HG03565 (cell line): ENCODE measurements around the gene HMGXB4.

Experiments used
- ATAC-seq: cut with Tn5 transposase; IDR thresholded peaks from one replicate; pipeline ENCODE4 v1.9.1; 2021; ENCODE audit warnings: mild to moderate bottlenecking, moderate library complexity; ENCODE audit not compliant: unreplicated experiment

Gene HMGXB4

DNA sequence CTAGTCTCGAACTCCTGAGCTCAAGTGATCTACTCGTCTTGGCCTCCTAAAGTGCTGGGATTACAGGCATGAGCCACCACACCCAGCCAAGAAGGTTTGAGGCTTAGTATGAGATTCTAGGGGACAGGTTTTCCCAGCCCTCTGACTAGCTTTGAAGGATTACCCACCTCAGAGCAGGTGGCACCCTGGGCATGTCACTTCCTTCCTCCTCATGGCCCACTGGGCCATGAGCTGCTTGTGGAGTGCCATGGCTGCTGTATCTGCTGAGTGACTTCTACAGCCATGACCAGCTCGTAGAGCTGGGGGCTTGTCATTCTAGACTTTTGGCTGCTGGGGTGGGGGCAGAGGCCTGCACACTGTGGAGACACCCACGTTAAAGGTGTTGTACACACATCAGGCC is 67.5 kb downstream of the HMGXB4 start:
- no peak for ATAC-seq

DNA sequence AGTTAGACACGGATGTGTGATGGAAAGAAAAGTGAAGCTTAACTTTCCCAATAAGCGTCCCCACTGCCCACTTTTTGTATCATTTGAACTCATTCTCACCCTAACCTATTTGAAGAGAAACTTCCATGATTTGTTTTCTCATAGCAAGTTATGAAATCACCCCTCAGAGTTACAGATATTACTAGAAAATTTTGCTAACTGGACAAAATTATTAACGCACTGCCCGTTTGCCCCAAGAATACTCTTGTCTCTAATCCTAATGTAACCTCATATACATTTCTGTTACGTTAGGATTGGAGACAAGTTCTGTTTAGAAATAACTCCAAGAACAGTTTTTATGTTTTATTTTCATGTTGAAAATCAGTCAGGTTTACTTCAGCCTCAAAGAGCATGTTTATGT is 67.9 kb downstream of the HMGXB4 start:
- ATAC-seq: no peak

DNA sequence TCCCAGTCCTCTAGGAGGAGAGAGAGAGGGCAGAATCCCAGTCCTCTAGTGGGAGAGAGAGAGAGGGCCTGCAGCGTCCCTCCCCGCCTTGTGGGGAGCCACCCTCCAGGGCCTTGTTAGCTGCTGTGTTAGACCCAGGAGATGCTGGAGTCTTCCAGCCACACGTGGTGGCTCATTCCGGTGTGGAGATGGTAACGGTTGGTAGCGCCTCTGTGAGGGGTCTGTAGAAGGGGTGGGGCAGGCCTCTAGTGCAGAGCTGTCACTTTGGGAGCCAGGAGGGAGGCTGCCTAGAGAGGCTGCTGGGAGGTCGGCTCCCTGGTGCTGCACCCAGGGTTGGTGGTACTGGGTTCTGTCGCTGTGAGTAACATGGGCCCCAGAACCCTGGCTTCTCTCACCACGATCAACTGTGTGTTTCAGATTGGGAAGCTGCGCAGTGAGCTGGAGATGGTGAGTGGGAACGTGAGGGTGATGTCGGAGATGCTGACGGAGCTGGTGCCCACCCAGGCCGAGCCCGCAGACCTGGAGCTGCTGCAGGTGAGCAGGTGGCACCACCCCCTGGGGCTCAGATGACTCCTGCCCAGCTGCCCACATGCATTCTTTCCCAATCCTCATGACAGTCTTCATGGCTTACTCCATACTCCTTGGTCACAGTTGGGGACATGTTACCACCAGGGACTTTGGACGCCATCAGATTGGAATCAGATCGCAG is 69.7 kb downstream of the HMGXB4 start:
- no peak for ATAC-seq

DNA sequence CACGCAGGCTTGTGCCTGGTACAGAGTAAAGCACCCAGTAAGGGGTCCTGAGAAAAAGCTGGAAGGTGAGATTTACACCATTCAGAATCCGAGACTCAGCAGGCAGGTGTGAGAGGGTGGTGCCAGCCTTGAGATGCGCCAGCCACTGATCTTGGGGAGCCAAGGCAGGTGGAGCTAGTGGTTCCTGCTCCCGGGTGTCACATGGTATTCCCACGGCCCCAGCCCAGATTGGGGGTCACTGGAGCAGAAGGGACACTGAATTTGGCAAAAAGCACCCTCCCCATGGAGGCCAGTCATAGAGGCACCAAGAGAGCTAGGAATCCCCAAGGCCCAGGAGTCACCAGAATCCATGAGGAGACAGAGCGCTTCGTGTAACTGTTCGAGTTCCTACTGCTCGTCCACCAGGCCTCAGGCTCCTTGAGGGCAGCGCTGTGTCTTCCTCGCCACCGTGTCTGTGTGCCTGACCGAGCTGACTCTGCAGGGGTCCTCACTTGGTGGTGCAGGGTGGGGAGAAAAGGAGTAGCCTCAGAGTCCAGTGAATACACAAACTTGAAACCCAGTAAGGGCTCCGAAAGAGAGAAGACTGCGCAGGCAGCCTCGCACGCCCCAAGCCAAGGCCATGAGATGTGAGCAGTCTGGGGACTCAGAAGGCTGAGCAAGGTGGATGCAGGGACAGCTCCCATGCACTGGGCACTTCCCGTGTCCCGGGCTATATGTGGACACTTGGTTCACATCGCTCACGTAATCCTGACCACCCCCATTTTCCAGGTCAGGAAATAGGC is 70.6 kb downstream of the HMGXB4 start:
- ATAC-seq: no peak

DNA sequence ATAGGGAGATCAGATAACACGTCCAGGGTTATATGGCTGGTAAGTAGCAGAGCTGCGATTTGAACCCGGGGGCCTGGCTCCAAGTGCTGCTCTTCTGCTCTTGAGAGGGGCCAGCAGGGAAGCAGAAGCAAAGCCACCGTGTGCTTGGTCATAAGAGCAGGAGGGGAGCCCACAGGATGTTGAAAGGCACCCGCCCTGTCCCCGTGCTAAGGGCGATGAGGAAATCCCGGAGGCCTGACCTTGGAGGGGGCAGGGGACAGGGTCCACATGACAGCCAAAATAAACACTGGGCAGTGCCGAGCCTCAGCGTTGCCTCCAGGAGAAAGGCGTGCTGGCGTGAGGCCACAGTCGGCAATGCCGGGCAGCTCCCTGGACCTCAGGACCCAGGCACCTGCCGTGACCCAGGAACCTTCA is 71.2 kb downstream of the HMGXB4 start:
- no peak for ATAC-seq

DNA sequence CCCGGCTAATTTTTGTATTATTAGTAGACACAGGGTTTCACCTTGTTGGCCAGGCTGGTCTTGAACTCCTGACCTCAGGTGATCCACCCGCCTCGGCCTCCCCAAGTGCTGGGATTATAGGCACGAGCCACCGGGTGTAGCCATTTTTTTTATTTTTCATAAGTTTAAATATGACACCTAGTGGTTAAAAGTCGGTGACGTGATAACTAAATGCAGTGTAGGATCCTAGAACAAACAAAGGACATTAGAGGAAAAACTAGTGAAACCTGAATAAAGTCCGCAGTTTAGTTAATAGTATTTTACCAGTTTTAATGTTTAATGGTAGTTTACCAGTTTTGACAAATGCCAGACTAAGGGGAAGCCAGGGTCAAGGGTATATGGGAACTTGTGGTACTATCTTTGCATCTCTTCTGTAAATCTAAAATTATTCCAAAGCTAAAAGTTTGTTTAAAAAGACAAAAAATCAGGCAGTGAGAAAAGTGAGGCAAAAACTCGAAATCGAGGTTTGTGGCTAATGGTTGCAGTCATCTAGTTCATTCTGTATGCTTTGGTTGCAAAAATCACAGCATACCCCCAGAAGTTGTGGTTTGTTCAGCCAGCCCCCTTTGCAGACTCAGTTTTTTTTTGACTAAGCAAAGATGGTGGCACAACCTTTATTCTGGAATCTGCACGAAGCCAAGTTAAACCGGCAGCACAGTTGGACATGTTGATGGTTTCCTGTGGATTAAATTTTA is 72.0 kb downstream of the HMGXB4 start:
- ATAC-seq: no peak

DNA sequence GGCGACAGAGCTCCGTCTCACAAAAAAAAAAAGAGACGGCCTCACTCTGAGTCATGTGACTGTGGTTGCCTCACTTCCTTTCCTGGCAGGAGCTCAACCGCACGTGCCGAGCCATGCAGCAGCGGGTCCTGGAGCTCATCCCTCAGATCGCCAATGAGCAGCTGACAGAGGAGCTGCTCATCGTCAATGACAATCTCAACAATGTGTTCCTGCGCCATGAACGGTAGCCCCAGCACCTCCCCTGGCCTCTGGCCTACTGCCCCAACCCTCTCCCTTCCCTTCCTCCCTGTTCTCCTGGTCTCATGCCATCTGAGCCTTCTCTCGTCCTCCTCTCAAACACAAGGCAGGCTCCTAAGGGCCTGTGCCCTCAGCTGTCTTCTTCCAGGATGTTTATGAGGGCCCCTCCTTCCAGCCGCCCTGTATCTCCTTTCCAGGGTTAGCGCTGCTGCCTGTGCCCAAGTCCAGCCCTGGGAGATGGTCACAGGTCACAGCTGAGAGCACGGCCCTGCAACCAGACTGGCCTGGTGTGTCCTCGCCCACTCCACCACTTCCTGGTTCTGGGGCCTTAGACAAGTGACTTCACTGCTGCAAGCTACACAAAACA is 73.1 kb downstream of the HMGXB4 start:
- ATAC-seq: no peak

DNA sequence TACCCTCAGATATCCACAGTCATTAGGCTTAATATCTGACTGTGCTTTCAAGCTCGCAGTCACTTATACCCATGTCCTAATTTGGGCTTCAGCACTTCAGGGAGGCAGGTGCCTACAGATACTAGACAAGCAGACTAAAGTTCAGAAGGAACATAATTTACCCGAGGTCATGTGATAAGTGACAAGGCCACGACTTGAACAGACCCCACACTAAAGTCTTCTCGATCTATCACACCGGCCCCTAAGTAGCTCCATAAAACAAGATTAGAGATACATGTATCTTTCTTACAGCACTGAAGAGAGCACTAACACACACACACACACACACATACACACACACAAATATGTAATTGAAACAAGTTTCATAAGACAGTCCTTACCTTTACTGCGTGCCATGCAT is 75.0 kb downstream of the HMGXB4 start:
- ATAC-seq: no peak

DNA sequence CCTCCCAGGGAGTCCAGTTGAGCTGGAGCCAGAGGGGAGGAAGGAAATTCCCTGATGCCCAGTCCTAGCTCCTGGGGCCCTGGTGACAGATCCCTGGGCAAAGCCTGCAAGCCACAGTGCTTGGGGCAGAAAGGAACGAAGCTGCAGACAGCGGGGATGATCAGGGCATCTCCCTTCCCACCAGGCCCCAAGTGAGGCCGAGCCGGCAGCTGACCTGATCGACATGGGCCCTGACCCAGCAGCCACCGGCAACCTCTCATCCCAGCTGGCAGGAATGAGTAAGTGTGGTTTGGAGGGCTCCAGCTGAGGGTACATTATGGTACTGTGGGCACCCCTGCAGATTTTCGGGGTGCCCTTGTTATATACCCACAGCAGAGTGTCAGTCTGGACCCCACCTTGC is 75.9 kb downstream of the HMGXB4 start:
- no peak for ATAC-seq

DNA sequence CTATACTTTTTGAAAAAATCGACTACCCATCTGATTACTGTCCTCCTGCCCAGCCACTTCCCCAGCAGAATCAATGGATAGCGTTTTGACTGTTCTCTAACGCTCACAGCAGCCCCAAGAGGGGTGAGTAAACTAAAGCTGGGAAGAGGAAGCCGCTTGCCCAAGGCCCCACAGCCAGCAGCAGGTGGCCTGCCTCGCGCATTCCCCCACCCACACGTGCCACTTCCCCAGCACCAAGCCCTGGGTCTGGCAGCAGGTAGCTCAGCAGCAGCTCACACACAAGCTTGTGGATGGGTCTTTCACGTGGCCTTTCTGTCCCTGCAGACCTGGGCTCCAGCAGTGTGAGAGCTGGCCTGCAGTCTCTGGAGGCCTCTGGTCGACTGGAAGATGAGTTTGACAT is 76.7 kb downstream of the HMGXB4 start:
- ATAC-seq: no peak

DNA sequence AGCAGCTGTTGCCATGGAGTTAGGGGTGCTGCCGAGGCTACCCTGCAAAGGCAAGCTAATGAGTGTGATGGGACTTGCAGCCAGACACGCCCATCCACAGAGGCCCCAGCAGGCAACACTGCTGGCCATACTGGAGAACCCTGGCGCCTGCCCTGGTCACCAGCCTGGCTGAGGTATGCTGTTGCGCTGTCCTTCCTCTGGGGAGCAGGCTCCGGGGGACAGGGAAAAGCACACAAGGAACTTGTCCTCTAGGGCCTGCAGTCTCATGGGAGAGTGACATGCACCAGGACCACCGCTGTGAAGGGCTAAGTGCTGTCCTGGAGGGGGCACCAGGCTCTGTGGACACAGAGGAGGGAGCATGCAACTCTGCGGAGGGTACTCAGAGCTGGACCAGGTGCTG is 78.2 kb downstream of the HMGXB4 start:
- no peak for ATAC-seq

DNA sequence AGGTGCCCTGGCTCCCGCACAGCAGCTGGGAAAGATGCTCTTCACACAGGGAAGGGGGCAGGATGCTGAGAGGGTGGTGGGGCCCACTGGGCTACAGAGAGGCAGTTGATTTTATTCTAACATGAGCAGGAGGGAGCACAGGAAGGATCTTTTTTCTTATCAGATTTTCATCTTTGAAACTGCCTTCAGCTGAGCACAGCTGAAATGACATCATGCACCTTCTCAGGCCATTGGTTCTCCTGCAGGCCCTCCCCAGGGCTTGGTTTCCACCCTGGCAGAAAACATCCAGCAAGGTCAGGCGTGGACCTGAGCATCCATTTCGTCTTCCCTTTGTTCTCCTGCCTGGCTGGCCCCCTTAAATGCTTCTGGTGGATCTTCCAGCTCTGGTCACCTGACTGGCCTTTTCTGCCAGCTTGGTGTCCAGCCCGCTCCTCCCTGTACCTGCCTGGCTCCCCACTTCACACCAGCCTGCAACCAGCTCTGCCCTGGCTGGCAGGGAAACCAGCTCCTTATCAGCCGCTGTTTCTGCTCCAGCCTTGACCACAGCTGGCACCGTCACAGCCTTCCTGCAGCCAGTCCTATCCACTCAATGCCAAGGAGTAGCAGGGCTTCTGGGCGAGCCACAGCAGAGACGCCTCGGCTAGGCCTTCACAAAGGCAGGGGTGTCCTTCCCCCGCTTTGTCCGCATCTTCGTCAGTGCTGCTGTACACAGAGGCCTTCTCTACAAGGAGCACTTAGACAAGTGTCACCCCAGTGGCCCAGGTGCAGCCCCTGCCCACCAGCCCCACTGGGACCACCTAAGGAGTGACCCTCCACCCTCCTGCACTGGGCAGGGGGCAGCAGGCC is 78.9 kb downstream of the HMGXB4 start:
- ATAC-seq: no peak

DNA sequence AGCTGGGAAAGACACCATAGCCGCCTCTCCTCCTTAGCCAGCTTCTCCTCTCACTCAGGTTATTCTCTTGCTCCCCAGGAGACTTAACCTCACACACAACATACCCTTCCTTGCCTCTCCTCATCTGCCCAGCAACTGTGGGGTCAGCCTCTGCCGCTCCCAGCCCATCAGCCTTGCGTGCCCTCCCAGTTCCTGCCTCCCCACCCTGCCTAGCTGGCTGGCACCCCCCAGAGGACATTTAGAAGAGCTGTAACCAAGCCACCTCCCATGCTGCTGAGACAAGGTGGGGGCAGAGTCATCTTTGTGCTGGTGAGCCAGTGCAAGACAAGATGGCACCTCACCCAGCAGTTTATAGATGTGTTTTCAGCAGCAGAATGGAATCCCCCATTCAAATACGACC is 80.6 kb downstream of the HMGXB4 start:
- no peak for ATAC-seq

DNA sequence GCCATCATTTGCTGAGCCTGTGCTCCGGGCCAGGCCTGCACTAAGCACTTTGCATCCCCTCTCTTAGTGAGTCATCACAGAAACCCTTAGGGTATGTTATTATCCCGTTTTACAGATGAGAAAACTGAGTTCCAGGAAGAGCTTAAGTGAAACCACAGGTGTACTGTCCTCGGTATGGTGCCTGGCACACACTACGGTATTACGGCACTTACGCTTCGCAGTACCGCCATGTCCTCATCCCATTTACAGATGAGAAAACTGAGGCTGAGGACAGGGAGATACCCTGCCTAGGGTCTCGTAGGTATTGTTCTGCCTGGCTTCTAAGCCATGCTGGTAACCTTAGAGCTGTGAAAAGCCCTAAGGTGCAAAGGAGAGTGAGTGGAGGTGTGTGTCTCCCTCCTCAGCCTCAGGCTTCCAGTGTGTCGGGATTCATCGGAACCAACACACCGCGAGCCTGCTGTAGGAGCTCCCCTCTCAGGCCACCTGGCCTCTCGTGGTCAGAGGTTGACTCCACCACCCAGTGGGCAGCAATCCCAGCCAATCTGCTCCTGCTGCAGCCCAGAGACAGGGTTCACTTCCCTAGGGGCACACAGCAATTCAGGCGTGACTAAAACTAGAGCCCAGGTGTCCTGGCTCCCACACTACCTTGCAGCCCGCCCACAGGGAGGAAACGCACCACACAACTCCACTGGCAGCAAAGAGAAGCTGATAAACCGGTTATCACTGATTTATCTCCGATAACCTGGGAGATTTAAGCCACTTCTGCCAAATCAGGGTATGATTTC is 84.0 kb downstream of the HMGXB4 start:
- ATAC-seq: no peak

DNA sequence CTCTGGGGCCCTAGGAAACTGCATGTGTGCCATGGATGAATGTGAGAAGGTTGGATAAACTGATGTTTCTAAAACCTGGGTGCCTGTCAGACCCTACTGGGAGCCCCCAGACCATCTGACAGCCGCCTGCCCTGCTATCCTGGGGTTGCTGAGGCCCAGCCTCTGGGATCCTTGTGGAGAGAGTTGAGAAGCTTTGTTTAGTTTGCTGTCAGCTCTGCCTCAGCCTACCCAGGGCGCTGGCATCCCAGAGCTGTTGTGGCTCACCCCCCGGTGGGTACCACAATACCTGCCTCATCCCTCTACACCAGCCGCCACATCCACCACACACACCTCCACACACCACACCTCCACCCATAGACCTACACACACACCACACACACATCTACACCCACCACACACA is 85.1 kb downstream of the HMGXB4 start:
- no peak for ATAC-seq

DNA sequence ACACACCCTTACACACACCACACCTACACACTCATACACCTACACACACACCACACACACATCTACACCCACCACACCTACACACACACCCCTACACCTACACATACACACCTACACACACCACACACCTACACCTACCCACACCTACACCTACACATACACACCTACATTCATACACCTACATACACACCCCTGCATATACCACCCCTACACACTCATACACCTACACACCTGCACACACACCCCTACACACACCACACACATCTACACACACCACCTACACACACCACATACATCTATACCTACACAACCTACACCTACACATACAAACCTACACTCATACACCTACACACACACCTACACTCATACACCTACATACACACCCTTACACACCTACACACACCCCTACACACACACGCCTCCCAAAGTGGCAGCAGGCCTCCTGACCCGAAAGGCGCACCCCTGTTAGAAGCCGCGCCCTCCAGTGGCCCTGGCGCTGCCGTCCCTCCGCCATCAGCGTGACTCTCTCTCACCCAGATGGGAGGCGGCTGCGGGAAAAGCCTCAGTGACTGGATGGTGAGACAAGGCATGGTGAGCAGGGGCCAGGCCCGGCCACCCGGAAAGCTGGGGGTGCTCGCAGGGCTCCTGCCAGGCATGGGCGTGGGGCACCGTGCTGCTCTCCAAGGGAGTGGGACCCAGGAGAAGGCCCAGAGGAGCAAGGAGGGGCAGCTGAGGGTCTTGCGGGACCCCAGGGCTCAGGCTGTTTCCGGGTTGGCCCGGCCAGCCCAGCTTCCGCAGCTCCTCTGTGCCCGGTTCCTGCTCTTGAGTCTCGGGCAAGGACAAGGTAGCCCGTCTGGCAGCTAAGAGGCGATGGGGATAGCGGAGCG is 86.6 kb downstream of the HMGXB4 start:
- ATAC-seq: no peak

DNA sequence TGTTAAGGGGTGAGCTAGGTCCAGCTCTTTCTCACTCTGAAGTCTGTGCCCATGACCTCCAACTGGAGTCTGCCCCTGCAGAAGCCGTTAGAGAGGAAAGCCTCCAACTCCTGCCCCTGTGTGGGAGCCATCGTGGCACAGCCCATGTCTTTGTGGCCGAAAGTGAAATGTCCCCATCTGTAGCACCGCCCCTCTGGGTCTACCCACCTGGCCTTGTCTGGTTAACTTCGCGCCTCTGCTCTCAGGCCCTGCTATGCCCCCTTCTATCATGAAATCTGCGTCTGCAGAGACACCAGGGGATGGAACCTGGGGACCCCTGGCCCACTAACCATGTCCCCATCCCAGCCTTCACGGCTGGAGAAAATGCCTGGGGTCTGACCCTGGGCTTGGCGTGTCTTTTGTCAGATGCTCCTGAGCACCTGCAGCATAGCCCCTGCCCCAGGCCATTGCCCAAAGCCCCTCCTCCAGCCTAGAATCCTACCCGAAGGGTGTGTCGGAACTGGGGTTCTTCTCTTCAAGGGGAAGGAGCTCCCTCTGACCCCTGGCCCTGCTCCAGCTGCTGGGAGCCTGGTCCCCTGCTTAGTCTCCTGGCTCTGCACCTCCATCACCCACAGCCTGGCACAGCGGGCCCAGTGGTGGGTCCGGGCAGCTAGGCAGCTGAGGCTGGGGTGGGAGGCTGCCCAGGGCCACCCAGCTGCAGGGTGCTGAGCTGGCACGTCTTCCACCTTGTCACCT is 87.8 kb downstream of the HMGXB4 start:
- no peak for ATAC-seq
